NCI-H2081 treated with DMSO at 0.1 percent for 48 hours (cell line): ENCODE measurements around the gene HNRNPCL2.
"Not testable (repeated sequence)": the region's sequence is repeated elsewhere in the genome, so short reads cannot be mapped to it uniquely, and the experiment has no call there.

Source experiments
- DNase-seq: peaks from one replicate; lab custom pipeline; 2025; lab: John Stamatoyannopoulos, UW

The HNRNPCL2 gene

DNA sequence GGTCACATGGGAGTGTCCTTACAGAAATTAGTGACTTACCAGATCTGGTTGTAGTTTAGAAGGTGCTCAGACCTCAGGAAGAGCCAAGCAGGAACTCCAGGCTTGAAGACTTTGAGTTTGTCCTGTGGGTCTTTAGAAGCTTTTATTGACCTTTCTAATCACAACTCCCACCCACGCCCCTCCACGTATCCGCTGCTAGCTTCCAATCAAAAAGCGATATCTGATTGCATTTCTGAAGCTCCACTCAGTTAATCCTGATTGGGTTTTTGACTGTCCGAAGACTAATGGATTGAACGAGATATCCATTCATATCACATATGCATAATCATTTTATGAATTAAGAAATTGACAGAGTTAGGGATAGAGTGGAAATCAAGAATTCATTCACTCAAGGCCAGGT lies at the start of gene HNRNPCL2:
Gene HNRNPCL2 (minus strand): TSS at position 101 of the 400 bp plus-strand sequence. CDS start 454 bp downstream, outside the sequence.
- DNase-seq: not testable (repeated sequence)

GRCh38 chr1:13165531-13165930 lies 48.9 kb upstream of the HNRNPCL2 start, which contains the start of gene HNRNPCL4:
Gene HNRNPCL4, minus strand, starts transcription at chr1:13165631. Its CDS starts 164 bp downstream, at chr1:13165467.
- DNase-seq: not testable (repeated sequence)

DNA sequence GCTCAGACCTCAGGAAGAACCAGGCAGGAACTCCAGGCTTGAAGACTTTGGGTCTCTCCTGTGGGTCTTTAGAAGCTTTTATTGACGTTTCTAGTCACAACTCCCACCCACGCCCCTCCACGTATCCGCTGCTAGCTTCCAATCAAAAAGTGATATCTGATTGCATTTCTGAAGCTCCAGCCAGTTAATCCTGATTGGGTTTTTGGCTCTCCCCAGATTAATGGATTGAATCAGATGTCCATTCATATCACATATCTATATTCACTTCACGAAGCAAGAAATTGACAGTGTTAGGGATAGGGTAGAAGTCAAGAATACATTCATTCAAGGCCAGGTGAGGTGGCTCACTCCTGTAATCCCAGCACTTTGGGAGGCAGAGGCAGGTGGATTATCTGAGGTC lies 39.3 kb upstream of the HNRNPCL2 start, which contains the start of gene PRAMEF26:
Gene PRAMEF26 (minus strand): TSS at position 101 of the 400 bp plus-strand sequence. CDS start 2,914 bp downstream, outside the sequence.
- not testable (repeated sequence) for DNase-seq

DNA sequence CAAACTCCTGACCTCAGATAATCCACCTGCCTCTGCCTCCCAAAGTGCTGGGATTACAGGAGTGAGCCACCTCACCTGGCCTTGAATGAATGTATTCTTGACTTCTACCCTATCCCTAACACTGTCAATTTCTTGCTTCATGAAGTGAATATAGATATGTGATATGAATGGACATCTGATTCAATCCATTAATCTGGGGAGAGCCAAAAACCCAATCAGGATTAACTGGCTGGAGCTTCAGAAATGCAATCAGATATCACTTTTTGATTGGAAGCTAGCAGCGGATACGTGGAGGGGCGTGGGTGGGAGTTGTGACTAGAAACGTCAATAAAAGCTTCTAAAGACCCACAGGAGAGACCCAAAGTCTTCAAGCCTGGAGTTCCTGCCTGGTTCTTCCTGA lies 46.2 kb downstream of the HNRNPCL2 start, which contains the start of gene PRAMEF25:
Gene PRAMEF25 (plus strand): TSS at position 301 of the 400 bp plus-strand sequence. CDS start 2,920 bp downstream, outside the sequence.
- DNase-seq: not testable (repeated sequence)
